GM12872 (cell line): Measurements from ENCODE around the gene FOXF1.

Experiments used
- CTCF ChIP-seq: IDR thresholded peaks from 3 replicates; pipeline ENCODE4 v1.5.1; 2011; ENCODE audit warnings: low read depth, mild to moderate bottlenecking, low read length, moderate library complexity; ENCODE audit not compliant: insufficient read depth

Gene FOXF1

GRCh38 chr16:86470964-86471363 lies 39.4 kb upstream of the FOXF1 start:
- TF ChIP-seq CTCF, result no peak

GRCh38 chr16:86471896-86472295 lies 38.4 kb upstream of the FOXF1 start:
- TF ChIP-seq CTCF, result no peak

GRCh38 chr16:86472366-86472765 lies 38.0 kb upstream of the FOXF1 start:
- no peak for TF ChIP-seq CTCF

GRCh38 chr16:86476956-86477534 lies 33.3 kb upstream of the FOXF1 start:
- TF ChIP-seq CTCF, result no peak

- TF ChIP-seq CTCF, result no peak
These were observed 32.7 kb upstream of the FOXF1 start for GRCh38 chr16:86477642-86478041.

- no peak for TF ChIP-seq CTCF
These were observed 31.5 kb upstream of the FOXF1 start for GRCh38 chr16:86478779-86479178.

- TF ChIP-seq CTCF, result no peak
These were observed 30.9 kb upstream of the FOXF1 start for GRCh38 chr16:86479419-86479818.
